IPS DF 4.7 (cell line): ENCODE data around the gene STX18.
A peak's percentile ranks its signal among the peaks of the same experiment; 100 is the strongest.
"Not testable (repeated sequence)": the region's sequence is repeated elsewhere in the genome, so short reads cannot be mapped to it uniquely, and the experiment has no call there.

ENCODE experiments used
- DNase-seq: peaks from one replicate; pipeline ENCODE4 v3.0.0-alpha.2; 2013; ENCODE audit warnings: low spot score; ENCODE audit errors: extremely low read depth

Gene STX18

DNA sequence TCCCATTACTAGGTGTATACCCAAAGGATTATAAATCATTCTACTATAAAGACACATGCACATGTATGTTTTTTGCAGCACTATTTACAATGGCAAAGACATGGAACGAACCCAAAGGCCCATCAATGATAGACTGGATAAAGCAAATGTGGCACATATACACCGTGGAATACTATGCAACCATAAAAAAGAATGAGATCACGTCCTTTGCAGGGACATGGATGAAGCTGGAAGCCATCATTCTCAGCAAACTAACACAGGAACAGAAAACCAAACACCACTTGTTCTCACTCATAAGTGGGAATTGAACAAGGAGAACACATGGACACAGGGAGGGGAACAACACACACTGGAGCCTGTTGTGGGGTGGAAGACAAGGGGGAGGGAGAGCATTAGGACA is 31.2 kb downstream of the STX18 start:
- not testable (repeated sequence) for DNase-seq

- no peak for DNase-seq
Observed at GRCh38 chr4:4509521-4509920, 32.3 kb downstream of the STX18 start.

DNA sequence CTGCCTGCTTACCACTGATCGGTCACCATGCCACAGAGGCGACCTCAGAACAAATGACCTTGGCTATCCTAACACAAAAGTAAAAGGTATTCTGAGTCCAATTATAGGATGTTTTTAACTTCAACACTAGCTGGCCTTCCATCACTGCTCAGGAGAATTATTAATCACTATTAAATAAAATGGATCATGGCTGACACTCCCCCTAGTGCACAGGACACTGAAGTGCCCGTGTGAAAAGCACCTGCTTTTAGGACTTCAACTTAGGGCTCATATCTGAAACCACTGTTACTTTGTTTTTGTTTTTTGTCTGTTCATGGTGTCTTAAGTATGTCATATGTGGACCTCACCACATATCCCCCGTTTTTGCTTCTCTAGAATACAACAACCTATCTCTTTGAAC is 33.9 kb downstream of the STX18 start:
- DNase-seq: no peak

DNA sequence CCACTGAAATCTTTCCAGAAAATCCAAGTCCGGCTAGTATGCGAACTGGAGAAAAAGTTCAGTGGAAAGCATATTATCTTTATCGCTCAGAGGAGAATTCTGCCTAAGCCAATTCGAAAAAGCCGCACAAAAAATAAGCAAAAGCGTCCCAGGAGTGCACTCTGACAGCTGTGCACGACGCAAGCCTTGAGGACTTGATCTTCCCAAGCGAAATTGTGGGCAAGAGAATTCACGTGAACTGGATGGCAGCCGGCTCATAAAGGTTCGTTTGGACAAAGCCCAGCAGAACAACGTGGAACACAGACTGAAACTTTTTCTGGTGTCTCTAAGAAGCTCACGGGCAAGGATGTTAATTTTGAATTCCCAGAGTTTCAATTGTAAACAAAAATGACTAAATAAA is 34.4 kb downstream of the STX18 start:
- DNase-seq: no peak

DNA sequence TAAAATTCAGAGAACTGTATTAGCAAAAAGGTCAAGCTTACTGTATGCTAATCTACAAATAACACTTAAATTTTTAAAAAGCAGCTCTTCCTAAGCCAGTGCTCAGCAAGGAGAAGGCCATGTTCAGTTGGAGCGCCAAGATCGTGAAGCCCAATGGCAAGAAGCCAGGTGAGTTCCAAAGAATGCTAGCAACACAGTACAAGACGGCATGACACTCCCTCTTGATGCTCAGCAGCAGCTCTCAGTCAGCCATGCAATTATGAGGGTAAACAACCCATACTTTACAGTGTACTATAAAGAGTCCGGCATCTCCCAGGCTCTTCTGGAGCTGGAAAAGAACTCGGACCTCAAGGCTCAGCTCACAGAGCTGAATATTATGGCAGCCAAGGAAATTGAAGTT is 34.9 kb downstream of the STX18 start:
- no peak for DNase-seq

DNA sequence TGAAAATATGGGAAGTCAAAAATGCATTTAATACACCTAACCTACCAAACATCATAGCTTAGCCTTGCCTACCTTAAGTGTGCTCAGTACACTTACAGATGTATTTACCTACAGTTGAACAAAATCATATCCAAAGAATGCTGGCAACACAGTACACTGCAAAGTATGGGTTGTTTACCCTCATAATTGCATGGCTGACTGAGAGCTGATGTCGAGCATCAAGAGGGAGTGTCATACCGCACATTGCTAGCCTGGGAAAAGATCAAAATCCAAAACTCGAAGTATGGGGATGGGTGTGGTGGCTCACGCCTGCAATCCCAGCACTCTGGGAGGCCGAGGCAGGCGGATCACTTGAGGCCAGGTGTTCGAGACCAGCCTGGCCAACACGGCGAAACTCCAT is 36.6 kb downstream of the STX18 start:
- not testable (repeated sequence) for DNase-seq

DNA sequence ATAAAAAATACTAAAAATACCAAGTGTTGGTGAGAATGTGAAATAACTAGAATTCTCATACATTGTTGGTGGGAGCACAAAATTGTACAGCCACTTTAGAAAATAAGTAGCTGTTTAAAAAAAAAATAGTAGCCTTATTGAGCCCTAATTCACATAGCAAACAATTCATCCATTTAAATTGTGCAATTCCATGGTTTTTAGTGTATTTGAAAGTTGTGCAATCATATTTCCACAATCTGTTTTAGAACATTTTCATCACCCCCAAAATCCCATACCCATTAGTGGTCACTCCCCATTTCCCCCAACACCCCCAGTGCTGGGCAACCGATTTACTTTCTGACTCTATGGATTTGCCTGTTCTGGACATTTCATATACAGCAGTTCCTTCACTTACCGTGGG is 37.1 kb downstream of the STX18 start:
- DNase-seq: no peak

GRCh38 chr4:4502694-4503311 is 39.0 kb downstream of the STX18 start:
- DNase-seq: no peak

DNA sequence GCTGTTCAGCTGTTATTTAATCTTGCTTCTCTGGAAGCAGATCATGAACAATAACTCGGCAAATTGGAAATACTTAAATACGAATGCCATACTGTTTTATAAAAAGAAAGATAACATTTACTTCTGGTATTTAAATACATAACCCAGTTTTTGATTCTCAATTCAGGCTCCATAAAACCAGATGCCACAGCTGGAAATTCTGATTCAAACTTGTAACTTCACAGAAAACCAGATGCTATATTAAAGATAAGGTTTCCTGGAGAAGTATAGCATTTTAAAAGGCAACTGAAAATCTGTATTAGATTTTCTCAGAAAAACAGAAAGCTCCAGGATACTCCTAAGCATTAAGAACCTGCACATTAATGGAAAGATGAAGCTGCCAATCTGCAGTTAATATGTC is 40.2 kb downstream of the STX18 start:
- no peak for DNase-seq

DNA sequence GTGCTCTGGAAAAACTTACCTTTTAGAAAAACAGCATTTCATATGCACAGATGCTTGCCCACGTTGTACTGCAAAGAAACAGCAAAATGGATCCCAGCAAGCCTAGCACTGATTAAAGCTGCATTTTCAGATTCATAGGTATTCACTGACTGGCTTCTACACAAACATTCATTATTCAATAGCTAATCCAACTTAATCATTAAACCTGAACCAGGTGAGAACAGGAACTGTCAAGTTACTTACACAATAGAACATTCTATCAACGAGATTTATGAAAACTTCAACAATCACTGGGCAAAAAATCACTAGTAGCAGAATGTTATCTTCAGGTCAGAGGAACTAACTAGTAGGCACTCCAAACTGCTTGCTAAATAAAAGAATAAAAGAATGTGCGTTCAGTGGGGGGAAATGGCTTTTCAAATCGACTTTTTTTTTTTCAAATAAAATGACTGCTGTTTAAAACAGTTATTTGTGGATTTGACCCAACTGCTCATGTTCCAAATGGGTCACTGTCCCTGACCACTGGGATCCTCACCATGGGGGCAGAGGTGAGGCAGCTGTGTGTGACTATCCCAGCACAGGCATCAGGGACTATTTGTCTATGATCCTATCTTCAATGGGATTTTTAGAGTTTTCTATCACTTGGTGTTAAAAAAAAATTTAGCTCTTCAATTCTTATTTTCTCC is 42.3 kb downstream of the STX18 start:
- no peak for DNase-seq

GRCh38 chr4:4496592-4497372 is 45.1 kb downstream of the STX18 start:
- DNase-seq: no peak

GRCh38 chr4:4494882-4495281 is 47.0 kb downstream of the STX18 start:
- no peak for DNase-seq

DNA sequence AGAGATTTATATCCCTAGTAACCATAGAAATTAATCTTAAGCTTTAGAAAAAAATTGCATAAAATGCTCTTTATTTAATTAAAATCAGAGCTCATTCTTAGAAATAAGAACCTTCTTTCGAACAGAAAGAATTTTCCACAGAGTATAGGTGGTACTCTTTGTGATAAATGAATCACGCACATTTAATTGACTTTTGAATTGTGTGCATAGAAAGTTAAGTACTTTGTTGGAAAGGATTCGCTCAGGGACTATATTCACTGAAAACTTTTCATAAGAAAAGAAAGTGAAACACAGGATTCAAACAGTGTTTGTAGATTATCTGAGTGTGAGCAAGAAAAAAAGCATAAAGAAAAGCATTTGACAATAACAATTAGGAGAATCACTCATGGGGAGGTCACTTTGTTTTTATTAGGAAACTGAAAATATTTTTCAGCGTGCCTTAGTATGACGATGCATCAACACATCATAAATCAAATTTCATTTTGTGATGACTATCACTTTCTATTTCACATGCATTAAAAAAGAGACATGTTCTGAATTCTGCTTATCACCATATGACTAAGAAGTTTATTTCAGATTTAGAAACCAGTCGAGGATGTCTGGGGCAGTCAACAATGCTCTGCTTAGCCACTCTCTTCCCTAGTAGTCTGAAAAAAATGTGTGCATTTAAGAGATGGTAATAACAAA is 49.5 kb downstream of the STX18 start:
- DNase-seq: no peak

- no peak for DNase-seq
Observed at GRCh38 chr4:4491396-4491893, 50.4 kb downstream of the STX18 start.

- no peak for DNase-seq
Observed at GRCh38 chr4:4490816-4491215, 51.0 kb downstream of the STX18 start.

DNA sequence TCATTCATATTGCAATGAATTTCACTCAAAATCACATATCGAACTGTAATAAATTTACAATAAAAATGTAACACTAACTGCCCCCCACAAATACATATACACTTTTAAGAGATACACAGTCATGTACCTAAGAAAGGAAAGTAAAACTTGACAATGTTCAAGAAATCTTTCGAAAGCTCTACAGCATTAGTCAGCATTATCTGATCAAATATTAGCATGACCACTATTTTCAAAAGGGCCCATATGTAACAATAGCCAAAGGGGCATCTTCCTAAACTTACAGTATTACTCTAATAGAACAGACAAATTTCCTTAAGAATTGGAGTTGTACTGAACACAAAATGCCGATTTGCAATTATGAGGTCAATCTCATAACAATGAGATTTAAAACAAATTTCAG is 51.8 kb downstream of the STX18 start:
- no peak for DNase-seq

DNA sequence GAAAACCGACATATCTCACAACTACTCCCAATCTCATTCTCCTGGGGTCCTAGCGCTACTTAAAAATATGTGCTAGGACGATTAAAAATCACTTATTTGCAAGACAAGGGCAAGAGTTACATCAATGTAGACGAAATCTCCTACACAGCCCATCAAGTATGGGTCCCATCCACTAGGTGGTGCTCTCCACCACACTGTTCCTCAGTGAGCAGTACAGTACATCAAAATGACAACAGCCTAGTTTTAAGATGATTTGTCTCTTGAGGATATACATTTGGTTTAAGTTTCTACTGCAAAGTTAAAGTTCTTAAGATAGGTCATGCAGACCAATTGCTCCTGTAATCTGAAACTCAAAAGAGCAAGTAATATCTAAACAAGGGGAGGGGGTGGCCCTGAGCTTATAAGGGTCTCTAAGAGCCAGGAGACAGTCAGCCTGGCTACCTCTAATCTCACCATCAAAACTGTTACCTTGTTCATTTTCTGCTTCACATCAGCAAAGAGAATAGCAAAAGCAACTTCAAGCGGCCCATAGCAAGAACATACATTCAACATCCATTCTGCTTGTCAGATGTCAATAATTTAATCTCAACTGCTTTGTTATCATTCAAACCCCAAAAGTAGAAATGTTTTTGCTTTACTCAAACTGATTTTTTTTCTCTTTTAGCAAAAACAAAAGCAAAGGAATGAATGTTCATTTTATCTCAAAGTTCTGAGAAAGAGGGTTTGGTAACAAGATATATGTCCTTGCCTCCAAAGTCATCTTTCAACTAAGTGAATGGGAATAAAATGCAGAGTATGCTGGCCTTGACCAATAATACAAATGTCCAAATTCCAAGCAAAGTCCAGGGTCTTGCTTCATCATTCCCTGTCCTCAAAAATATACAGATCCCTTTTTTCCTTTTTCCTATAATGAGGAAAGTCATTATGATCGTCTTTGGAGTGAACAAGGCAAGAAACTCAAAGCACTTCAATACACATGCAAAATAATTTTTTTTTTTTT is 53.1 kb downstream of the STX18 start:
- peak; percentile 46 for DNase-seq

GRCh38 chr4:4486969-4487368 is 54.9 kb downstream of the STX18 start:
- DNase-seq: no peak

DNA sequence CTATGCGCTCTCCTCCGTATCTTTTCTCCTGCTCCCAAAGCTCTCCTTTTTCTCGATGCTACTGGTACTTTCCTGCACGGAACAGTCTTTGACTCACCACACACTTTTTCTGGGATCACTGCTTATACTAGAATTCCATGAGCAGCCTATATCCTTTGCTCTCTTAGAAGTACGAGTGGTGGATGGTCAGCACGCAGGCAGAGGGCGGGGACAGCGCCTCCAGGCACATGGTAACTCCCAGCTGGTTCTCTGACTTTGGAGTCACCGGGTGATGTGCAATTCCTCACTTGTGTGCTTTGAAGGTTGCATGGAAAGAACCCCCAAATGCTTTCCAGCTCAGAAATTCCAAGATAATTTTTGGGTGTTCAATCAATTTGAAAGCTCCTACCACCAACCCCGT is 56.0 kb downstream of the STX18 start:
- DNase-seq: no peak

DNA sequence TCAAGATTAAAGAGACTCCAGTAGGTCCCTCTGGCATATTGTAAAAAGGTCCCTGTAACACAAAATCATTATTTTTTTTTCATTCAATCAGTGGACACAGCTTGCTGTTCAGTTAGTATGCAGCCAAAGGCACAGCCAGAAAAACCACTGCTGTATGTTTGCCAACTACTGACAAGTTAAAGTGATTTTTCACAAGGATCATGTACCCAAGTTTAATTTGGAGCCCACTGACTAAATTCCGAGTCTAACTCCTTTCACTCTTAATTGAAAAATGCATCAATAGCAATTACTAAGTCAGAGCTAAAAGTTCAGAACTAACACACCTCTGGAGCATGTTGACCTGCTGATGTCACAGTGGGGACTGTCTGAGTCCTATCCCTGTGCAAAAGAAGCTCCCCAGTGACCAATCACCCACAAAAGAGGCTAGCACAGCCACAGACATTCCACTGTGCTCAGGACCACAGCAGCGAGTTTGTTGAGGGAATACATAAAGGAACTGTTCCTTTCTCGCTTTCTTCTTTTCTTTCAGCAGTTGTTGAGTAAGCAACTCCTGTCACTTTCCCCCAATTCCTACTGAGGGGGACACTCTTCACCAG is 60.4 kb downstream of the STX18 start:
- no peak for DNase-seq
